ENCODE measurements around the gene PLXDC1.
"Not testable (repeated sequence)": the region's sequence is repeated elsewhere in the genome, so short reads cannot be mapped to it uniquely, and the experiment has no call there.

The PLXDC1 gene

GRCh38 chr17:39151943-39152818, 744 bp upstream of the PLXDC1 start:
- DNase-seq: peak; percentile 10

GRCh38 chr17:39150795-39151149, 665 bp downstream of the PLXDC1 start:
- no peak for DNase-seq

- DNase-seq: no peak
Observed at GRCh38 chr17:39150104-39150634, 1.3 kb downstream of the PLXDC1 start.

- no peak for DNase-seq
Observed at GRCh38 chr17:39147221-39148185, 3.9 kb downstream of the PLXDC1 start.

GRCh38 chr17:39146273-39146672, 5.2 kb downstream of the PLXDC1 start:
- no peak for DNase-seq

- DNase-seq: no peak
Observed at GRCh38 chr17:39145143-39145542, 6.3 kb downstream of the PLXDC1 start.

- DNase-seq: no peak
Observed at GRCh38 chr17:39144416-39144840, 7.0 kb downstream of the PLXDC1 start.

GRCh38 chr17:39143552-39144093, 7.8 kb downstream of the PLXDC1 start:
- DNase-seq: no peak

- DNase-seq: no peak
Observed at GRCh38 chr17:39141915-39142664, 9.3 kb downstream of the PLXDC1 start.

- no peak for DNase-seq
Observed at GRCh38 chr17:39141294-39141693, 10.1 kb downstream of the PLXDC1 start.

GRCh38 chr17:39139561-39139960, 11.9 kb downstream of the PLXDC1 start:
- no peak for DNase-seq

- no peak for DNase-seq
Observed at GRCh38 chr17:39139161-39139511, 12.3 kb downstream of the PLXDC1 start.

- DNase-seq: no peak
Observed at GRCh38 chr17:39138431-39139160, 12.8 kb downstream of the PLXDC1 start.

GRCh38 chr17:39134878-39135277, 16.6 kb downstream of the PLXDC1 start:
- no peak for DNase-seq

- no peak for DNase-seq
Observed at GRCh38 chr17:39132192-39132610, 19.2 kb downstream of the PLXDC1 start.

GRCh38 chr17:39131616-39132015, 19.8 kb downstream of the PLXDC1 start:
- no peak for DNase-seq

- no peak for DNase-seq
Observed at GRCh38 chr17:39130205-39130604, 21.2 kb downstream of the PLXDC1 start.

- not testable (repeated sequence) for DNase-seq
Observed at GRCh38 chr17:39129544-39129943, 21.9 kb downstream of the PLXDC1 start.

GRCh38 chr17:39126436-39126835, 25.0 kb downstream of the PLXDC1 start:
- no peak for DNase-seq

- no peak for DNase-seq
Observed at GRCh38 chr17:39125143-39125875, 26.1 kb downstream of the PLXDC1 start.

- no peak for DNase-seq
Observed at GRCh38 chr17:39123627-39124026, 27.8 kb downstream of the PLXDC1 start.
